K562 (cell line): ENCODE results near the gene KANK2. TPM values are rescaled to one million over a fixed set of nuclear protein-coding genes. Genes with fewer than 3 reads are reported as not detected.

ENCODE experiments used
- CEBPZ ChIP-seq: fragments of 150-350 bp; IDR thresholded peaks from 2 replicates; pipeline ENCODE4 v1.6.1; 2014; ENCODE audit warnings: low read depth, mild to moderate bottlenecking, low read length, borderline replicate concordance
- CXXC5 ChIP-seq: fragments of 250-450 bp; sonication (Bioruptor Pico); IDR thresholded peaks from 2 replicates; pipeline ENCODE4 v1.8.0; 2022; ENCODE audit warnings: inconsistent platforms, mild to moderate bottlenecking, moderate library complexity
- HDAC1 ChIP-seq, 2 experiments: fragments of 450-650 bp; IDR thresholded peaks; 2 replicates each; pipeline ENCODE4 v1.6.1; 2016 to 2017; ENCODE audit warnings: inconsistent platforms in 1 of 2, mild to moderate bottlenecking in 1 of 2, moderate library complexity in 1 of 2
- HSF4 ChIP-seq: fragments of 250-450 bp; sonication (Bioruptor Pico); IDR thresholded peaks from 2 replicates; pipeline ENCODE4 v2.1.2; 2022; ENCODE audit warnings: mild to moderate bottlenecking, moderate library complexity, borderline replicate concordance
- KLF1 ChIP-seq: fragments of 450-650 bp; IDR thresholded peaks from 2 replicates; pipeline ENCODE4 v1.6.1; 2016; ENCODE audit warnings: missing genetic modification characterization, missing compliant biosample characterization
- MCM7 ChIP-seq, 2 experiments: fragments of 450-650 bp; IDR thresholded peaks; 2 replicates each; pipeline ENCODE4 v1.6.1; 2016 to 2018
- PRDM10 ChIP-seq: fragments of 450-650 bp; IDR thresholded peaks from 2 replicates; pipeline ENCODE4 v1.6.1; 2018; ENCODE audit not compliant: partially characterized antibody
- RB1 ChIP-seq: fragments of 450-650 bp; IDR thresholded peaks from 2 replicates; pipeline ENCODE4 v1.6.1; 2017; ENCODE audit warnings: low read depth, mild to moderate bottlenecking
- SNAPC5 ChIP-seq: fragments of 250-450 bp; sonication (Bioruptor Pico); IDR thresholded peaks from 2 replicates; pipeline ENCODE4 v1.8.0; 2021; ENCODE audit warnings: moderate library complexity, mild to moderate bottlenecking, inconsistent platforms
- TRIM24 ChIP-seq, 2 experiments: fragments of 450-650 bp; IDR thresholded peaks; 2 replicates each; pipeline ENCODE4 v1.6.1; 2016
- ZBTB34 ChIP-seq: fragments of 250-450 bp; sonication (Bioruptor Pico); IDR thresholded peaks from 2 replicates; pipeline ENCODE4 v1.8.0; 2021; ENCODE audit warnings: mild to moderate bottlenecking, moderate library complexity
- ZBTB7A ChIP-seq: IDR thresholded peaks from 2 replicates; pipeline ENCODE4 v1.6.1; 2011; ENCODE audit warnings: low read depth, mild to moderate bottlenecking, low read length, moderate library complexity, borderline replicate concordance; ENCODE audit not compliant: control insufficient read depth
- ZNF280A ChIP-seq: fragments of 450-650 bp; IDR thresholded peaks from 2 replicates; pipeline ENCODE4 v1.6.1; 2018; ENCODE audit warnings: mild to moderate bottlenecking, low read depth; ENCODE audit not compliant: partially characterized antibody
- ZNF707 ChIP-seq: fragments of 250-450 bp; sonication (Bioruptor Pico); conservative IDR thresholded peaks from 2 replicates; pipeline ENCODE4 v1.8.0; 2022; ENCODE audit warnings: inconsistent platforms, mild to moderate bottlenecking, moderate library complexity
- ZSCAN32 ChIP-seq: fragments of 450-650 bp; formaldehyde crosslinking; IDR thresholded peaks from 2 replicates; pipeline ENCODE4 v1.4.0; 2020; ENCODE audit warnings: mild to moderate bottlenecking, moderate library complexity
- polyA plus RNA-seq, 8 experiments: library from polyadenylated mRNA; depleted of rRNA in 4 of 8; stranded (reverse) in 5 of 8; unstranded in 3 of 8; fragments of >200 nt; fragmentation: Nextera tagmentation in 2 of 8; fragmentation: Illumina TruSeq in 1 of 8; extraction: Ambion mirVana in 2 of 8; extraction: Trizol in 1 of 8; gene quantifications; 2 replicates each; pipeline versions ENCODE4 v1.2.1 to v1.2.3, GENCODE V29; 2011 to 2014; ENCODE audit warnings: inconsistent platforms in 1 of 8, missing spikeins in 1 of 8
- total RNA-seq, 7 experiments: library from RNA; depleted of rRNA in 6 of 7; stranded (reverse); fragments of >200 nt in 6 of 7; fragmentation: Illumina TruSeq in 2 of 7; extraction: Trizol in 2 of 7; gene quantifications; 2 replicates each; pipeline versions ENCODE4 v1.2.1 to v1.2.3, GENCODE V29; 2011 to 2021; ENCODE audit warnings: low replicate concordance in 1 of 7

The KANK2 gene
- total and polyA plus RNA-seq, 9 of the 15 experiments (the other 6 are each of a cell fraction or from before 2014, with no cell fraction given) = 4.4 to 47.8 (median 21.3) TPM

- TF ChIP-seq PRDM10 = peak; percentile 56
- TF ChIP-seq KLF1 = no peak
- no peak for TF ChIP-seq ZSCAN32
- no peak for TF ChIP-seq SNAPC5 (CRISPR knock-in tag)
- TF ChIP-seq RB1 = peak; percentile 91
- peak in 1 of 2 experiments; percentile 95; a peak in 3 of 4 replicates for TF ChIP-seq HDAC1 (IDR thresholded peaks at IDR 0.05)
- no peak for TF ChIP-seq ZBTB34 (CRISPR knock-in tag)
- no peak for TF ChIP-seq TRIM24 (IDR thresholded peaks at IDR 0.05)
- TF ChIP-seq CEBPZ = peak; percentile 86
- no peak for TF ChIP-seq ZNF280A
- TF ChIP-seq HSF4 = no peak
- peak; percentile 51; the same call in 1 of the 2 replicates for TF ChIP-seq CXXC5 (CRISPR knock-in tag)
- TF ChIP-seq ZBTB7A = peak; percentile 79
- TF ChIP-seq ZNF707 (CRISPR knock-in tag) = no peak
- TF ChIP-seq MCM7 (IDR thresholded peaks at IDR 0.05) = no peak
Observed at GRCh38 chr19:11155373-11156120, 41.8 kb downstream of the KANK2 start, which contains the start of gene SPC24 (continued).
